Testis (tissue), 3 donors: Measurements from ENCODE around the gene GJA3. TPM values are rescaled to one million over a fixed set of nuclear protein-coding genes. Genes with fewer than 3 reads are reported as not detected.

Experiments
- DNase-seq: peaks from one replicate; pipeline ENCODE4 v3.0.0-alpha.2; 2019
- H3K27ac ChIP-seq, 2 donors: fragments of 200-600 bp; sonication (generic); one replicate each; pipeline ENCODE4 v1.5.1; 2019
- H3K27me3 ChIP-seq: fragments of 200-600 bp; sonication (generic); one replicate; pipeline ENCODE4 v1.5.1; 2019
- H3K36me3 ChIP-seq: fragments of 200-600 bp; sonication (generic); one replicate; pipeline ENCODE4 v1.5.1; 2017; ENCODE audit warnings: low read depth; ENCODE audit errors: missing control alignments
- H3K4me1 ChIP-seq: fragments of 200-600 bp; sonication (generic); one replicate; pipeline ENCODE4 v1.5.1; 2019
- H3K4me3 ChIP-seq, 2 donors: fragments of 200-600 bp; sonication (generic); one replicate each; pipeline ENCODE4 v1.5.1; 2017 to 2019
- H3K9me3 ChIP-seq: fragments of 200-600 bp; sonication (generic); one replicate; pipeline ENCODE4 v1.5.1; 2017
- POLR2A ChIP-seq: fragments of 450-650 bp; IDR thresholded peaks from one replicate; pipeline ENCODE4 v1.6.1; 2017; ENCODE audit warnings: antibody characterized with exemption, mild to moderate bottlenecking, moderate library complexity
- whole genome bisulfite sequencing, 2 donors: methylation state at CpG; one replicate each; pipeline ENCODE4 v1.1.5; 2018; 5-methylcytosine and 5-hydroxymethylcytosine counted together
- intact Hi-C: fragments of 100-400 bp; cut with DNase I; formaldehyde crosslinking; loops from one replicate; pipeline ENCODE4 v1.15.1; 2023; ENCODE audit warnings: low total_unique reads
- polyA plus RNA-seq: library from polyadenylated mRNA; stranded (reverse); fragments of 350-450 nt; fragmentation: Illumina TruSeq; extraction: RNeasy Lipid Tissue Mini Kit (QIAGEN cat#74804); gene quantifications from one replicate; pipeline ENCODE4 v1.2.3, GENCODE V29; 2014; ENCODE audit warnings: low read depth, low replicate concordance; ENCODE audit not compliant: insufficient read depth
- total RNA-seq, 2 donors: library from RNA; depleted of rRNA; stranded (reverse); fragments of >200 nt; gene quantifications; one replicate each; pipeline ENCODE4 v1.2.3, GENCODE V29; 2016
- TF ChIP-seq, protein P1 (sequence below), 3 experiments: fragments of 450-650 bp in 2 of 3; fragments of 200-600 bp in 1 of 3; sonication (generic) in 1 of 3; IDR thresholded peaks; one replicate each; pipeline ENCODE4 v1.5.1; 2016 to 2019; ENCODE audit warnings: antibody characterized with exemption in 3 of 3, mild to moderate bottlenecking in 2 of 3, moderate library complexity in 1 of 3

The GJA3 gene
- total and polyA plus RNA-seq, 3 donors from 2014 or later, result 1.7 to 10.2 (median 5.0) TPM

DNA sequence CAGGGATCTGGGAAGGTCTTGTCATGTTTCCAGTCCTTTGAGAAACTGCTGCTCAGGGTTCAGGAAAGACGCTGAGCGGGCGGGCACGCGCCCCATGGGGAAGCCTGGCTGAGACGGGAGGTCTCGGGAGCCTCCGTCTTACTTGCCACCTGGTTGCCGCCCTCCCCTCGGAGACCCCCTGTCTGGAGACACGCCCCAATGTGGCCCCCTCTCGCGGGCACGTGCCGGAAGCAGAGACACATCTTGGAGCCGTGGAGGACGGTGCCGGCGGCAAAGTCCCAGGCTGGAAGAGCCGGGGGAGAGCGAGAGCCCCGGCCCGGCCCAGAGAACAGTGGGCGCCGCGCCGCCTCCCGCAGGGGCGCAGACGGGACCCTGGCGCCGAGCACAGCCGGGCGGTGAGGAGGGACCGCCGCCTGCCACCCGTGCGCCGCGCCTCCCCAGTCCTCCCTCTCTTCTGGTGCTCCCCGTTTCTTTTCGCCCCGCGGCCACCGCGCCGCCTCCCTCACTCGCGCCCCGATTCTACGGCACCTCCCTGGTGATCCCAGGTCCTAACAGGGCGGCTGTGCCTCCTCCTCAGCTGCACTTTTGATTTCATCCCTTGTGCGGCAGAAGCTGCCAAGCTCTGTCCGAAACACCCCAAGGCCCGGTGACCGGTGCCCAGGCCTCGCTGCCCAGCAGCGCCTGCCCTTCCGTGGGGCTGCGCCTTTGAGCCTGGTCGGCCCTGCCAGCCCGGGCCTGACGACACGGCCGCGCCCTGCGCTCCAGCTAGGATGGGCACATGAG, 16.4 kb upstream of the GJA3 start:
- H3K36me3 ChIP-seq, result no peaks in the 10 kb centered on the region
- peak overlapping the region in 1 of 2 donors; percentile 43 for H3K4me3 ChIP-seq
- TF ChIP-seq, protein P1, sequence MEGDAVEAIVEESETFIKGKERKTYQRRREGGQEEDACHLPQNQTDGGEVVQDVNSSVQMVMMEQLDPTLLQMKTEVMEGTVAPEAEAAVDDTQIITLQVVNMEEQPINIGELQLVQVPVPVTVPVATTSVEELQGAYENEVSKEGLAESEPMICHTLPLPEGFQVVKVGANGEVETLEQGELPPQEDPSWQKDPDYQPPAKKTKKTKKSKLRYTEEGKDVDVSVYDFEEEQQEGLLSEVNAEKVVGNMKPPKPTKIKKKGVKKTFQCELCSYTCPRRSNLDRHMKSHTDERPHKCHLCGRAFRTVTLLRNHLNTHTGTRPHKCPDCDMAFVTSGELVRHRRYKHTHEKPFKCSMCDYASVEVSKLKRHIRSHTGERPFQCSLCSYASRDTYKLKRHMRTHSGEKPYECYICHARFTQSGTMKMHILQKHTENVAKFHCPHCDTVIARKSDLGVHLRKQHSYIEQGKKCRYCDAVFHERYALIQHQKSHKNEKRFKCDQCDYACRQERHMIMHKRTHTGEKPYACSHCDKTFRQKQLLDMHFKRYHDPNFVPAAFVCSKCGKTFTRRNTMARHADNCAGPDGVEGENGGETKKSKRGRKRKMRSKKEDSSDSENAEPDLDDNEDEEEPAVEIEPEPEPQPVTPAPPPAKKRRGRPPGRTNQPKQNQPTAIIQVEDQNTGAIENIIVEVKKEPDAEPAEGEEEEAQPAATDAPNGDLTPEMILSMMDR (IDR thresholded peaks at IDR 0.05), result no peak
- TF ChIP-seq POLR2A, result no peak
- H3K4me1 ChIP-seq, result peaks cover 4% of the 10 kb centered on the region
- H3K27me3 ChIP-seq, result no peaks in the 10 kb centered on the region
- DNase-seq, result no peak
- no peak overlapping the region for H3K27ac ChIP-seq
- WGBS, 2 donors, result 26 to 31% methylated on average over 31 to 67 of the region's 67 CpGs
- intact Hi-C loops, result no loop called here
- no peaks in the 10 kb centered on the region for H3K9me3 ChIP-seq

DNA sequence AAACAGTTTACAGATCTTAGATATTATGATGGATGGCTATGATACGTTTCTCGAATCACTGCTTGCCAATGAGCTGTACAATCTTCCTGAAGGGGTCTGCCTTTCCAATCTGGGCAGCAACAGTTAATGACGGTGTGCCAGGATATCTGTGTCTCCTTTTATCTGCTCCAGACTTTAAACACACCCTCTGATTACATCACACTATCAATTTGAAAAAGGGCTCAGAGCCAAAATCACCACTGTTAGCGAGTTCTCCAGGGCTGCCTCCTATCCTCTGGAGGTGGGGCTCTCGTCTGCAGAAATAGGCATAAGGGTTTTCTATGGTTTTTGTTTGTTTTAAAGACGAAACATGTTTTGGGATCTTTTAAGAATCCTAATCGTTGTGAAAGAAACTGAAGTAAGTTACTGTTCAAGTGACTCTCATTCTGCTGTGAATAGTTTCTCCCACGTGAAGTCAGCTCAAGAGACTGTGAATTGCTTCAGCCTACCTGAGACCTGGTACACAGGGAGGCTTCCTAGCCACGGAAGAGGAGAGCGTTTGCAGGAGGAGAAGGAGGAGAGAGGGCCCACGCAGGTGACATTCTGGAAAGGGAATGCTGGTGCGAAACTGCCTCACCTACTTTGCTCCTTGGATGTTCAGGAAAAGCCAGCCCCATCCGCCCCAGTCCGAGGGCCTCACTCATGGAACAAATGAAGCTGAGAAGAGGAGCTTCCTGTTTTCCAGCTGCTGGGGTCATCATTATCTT, 15.2 kb upstream of the GJA3 start:
- no peaks in the 10 kb centered on the region for H3K27me3 ChIP-seq
- TF ChIP-seq, protein P1 (IDR thresholded peaks at IDR 0.05), result no peak
- TF ChIP-seq POLR2A, result no peak
- no peaks in the 10 kb centered on the region for H3K36me3 ChIP-seq
- no peak overlapping the region for H3K27ac ChIP-seq
- DNase-seq, result no peak
- 64 to 67% methylated on average over 12 to 14 of the region's 14 CpGs for WGBS, 2 donors
- no peaks in the 10 kb centered on the region for H3K9me3 ChIP-seq
- no peak overlapping the region for H3K4me3 ChIP-seq
- intact Hi-C loops, result no loop called here
- H3K4me1 ChIP-seq, result peaks cover 4% of the 10 kb centered on the region

DNA sequence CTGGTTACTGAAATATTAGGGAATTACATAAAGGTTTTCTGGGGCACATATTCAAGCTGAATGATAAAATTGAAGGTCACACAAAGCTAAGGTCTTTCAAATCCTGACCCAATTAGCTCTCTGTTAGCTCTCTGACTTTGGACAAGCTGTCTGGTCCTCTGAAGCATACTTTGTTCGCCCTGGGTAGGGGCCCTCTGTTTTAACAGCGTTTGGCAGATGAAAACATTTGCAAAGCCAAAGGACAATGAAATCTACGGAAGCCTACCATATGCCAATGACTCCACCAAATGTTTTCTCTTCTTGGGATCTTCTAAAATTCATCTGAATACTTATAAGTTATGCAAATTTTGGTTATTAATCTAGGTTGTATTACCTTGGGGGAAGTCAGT, 14.5 kb upstream of the GJA3 start:
- Histone ChIP-seq H3K4me3 (no peak overlapping the region), H3K27me3 (no peaks in the 10 kb centered on the region), H3K9me3 (no peaks in the 10 kb centered on the region), H3K4me1 (peaks cover 4% of the 10 kb centered on the region), H3K36me3 (no peaks in the 10 kb centered on the region), H3K27ac (no peak overlapping the region)
- no peak for DNase-seq
- intact Hi-C loops, result no loop called here
- no peak for TF ChIP-seq POLR2A
- TF ChIP-seq, protein P1 (IDR thresholded peaks at IDR 0.05), result no peak
- 60 to 68% methylated on average over 3 of the region's 3 CpGs for WGBS, 2 donors

DNA sequence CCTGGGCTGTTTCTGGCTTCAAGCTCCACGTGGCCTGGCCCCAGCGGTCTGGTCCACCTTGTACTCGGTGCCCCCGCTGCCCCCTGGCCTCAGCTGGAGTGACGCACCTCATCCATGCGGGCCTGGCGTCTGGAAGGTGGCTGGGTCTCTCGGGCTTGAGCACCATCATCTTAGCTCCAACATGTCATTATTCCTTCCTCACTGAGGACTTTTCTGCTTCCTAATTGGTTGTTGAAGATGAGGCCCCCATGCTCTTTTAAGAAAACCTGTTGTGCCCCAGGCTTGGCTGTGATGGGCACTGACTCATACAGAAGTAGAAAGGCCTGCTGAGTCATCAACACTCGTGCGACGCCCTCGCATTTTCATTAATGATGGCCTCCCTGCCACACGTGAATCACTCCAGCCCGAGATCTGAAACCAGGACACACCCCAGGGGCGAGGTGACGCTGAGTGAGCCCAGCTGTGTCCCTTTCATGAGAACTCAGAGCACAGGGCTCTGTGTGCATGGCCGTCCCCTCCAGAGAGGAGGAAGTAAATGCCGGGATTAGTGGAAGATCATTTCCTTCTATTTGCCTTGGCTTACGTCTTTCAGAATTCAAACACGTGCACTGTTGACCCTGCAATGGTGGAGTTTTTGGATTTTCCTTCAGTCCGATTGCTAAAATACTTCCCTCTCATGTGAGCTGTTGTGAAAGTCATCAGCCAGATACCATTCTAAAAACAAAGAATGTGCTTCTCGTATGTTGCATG, 14.0 kb upstream of the GJA3 start:
- peak; percentile 23 for DNase-seq
- Histone ChIP-seq H3K9me3 (no peaks in the 10 kb centered on the region), H3K27me3 (no peaks in the 10 kb centered on the region), H3K36me3 (no peaks in the 10 kb centered on the region), H3K27ac (no peak overlapping the region), H3K4me1 (peaks cover 4% of the 10 kb centered on the region), H3K4me3 (no peak overlapping the region)
- intact Hi-C loops, result no loop called here
- TF ChIP-seq, protein P1 (IDR thresholded peaks at IDR 0.05), result no peak
- TF ChIP-seq POLR2A, result no peak
- 63 to 65% methylated on average over 15 to 22 of the region's 22 CpGs for WGBS, 2 donors
